Mesenchymal stem cell (in vitro differentiated cells and primary cell): Measurements from ENCODE around the gene GPRIN3.

Experiments
- DNase-seq: peaks from one replicate; pipeline ENCODE4 v3.0.0-alpha.2; 2013
- H2AFZ ChIP-seq: one replicate; pipeline ENCODE4 v1.6.1; 2013; ENCODE audit warnings: low read depth, mild to moderate bottlenecking, control low read depth, inconsistent platforms, low read length, moderate library complexity
- H2AK5ac ChIP-seq: 2 replicates; pipeline ENCODE4 v1.6.1; 2013; ENCODE audit warnings: low read length, moderate library complexity, mild to moderate bottlenecking, inconsistent platforms; ENCODE audit not compliant: severe bottlenecking
- H2BK120ac ChIP-seq: one replicate; pipeline ENCODE4 v1.6.1; 2013; ENCODE audit warnings: low read depth, mild to moderate bottlenecking, inconsistent platforms, low read length, moderate library complexity
- H2BK12ac ChIP-seq, 2 experiments: one replicate each; pipeline ENCODE4 v1.6.1; 2013; ENCODE audit warnings: inconsistent platforms in 2 of 2, low read length in 2 of 2, mild to moderate bottlenecking in 2 of 2, moderate library complexity in 2 of 2, control low read depth in 1 of 2
- H2BK15ac ChIP-seq: one replicate; pipeline ENCODE4 v1.6.1; 2013; ENCODE audit warnings: mild to moderate bottlenecking, low read depth, inconsistent platforms; ENCODE audit not compliant: poor library complexity, severe bottlenecking
- H2BK5ac ChIP-seq: 2 replicates; pipeline ENCODE4 v1.6.1; 2013; ENCODE audit warnings: low read depth, mild to moderate bottlenecking, low read length, control low read depth, inconsistent platforms; ENCODE audit not compliant: poor library complexity, severe bottlenecking
- H3K14ac ChIP-seq, 2 experiments: one replicate each; pipeline ENCODE4 v1.6.1; 2013; ENCODE audit warnings: inconsistent platforms in 2 of 2, low read length in 2 of 2, control low read depth in 1 of 2, mild to moderate bottlenecking in 1 of 2, moderate library complexity in 1 of 2
- H3K18ac ChIP-seq, 2 experiments: one replicate each; pipeline ENCODE4 v1.6.1; 2013; ENCODE audit warnings: inconsistent platforms in 2 of 2, low read length in 2 of 2, control low read depth in 1 of 2, low read depth in 1 of 2, mild to moderate bottlenecking in 1 of 2
- H3K23ac ChIP-seq, 2 experiments: one replicate each; pipeline ENCODE4 v1.6.1; 2013; ENCODE audit warnings: inconsistent platforms in 2 of 2, low read length in 2 of 2, mild to moderate bottlenecking in 2 of 2, moderate library complexity in 2 of 2, control low read depth in 1 of 2
- H3K27ac ChIP-seq: 2 replicates; pipeline ENCODE4 v1.5.1; 2013; ENCODE audit warnings: mild to moderate bottlenecking, moderate library complexity, low read length, control low read depth, inconsistent platforms; ENCODE audit not compliant: poor library complexity, severe bottlenecking
- H3K27me3 ChIP-seq, 2 experiments: 2 replicates each; pipeline versions ENCODE4 v1.6.1 to v1.7.0; 2013; ENCODE audit warnings: low read length in 2 of 2, mild to moderate bottlenecking in 2 of 2, moderate library complexity in 2 of 2, control low read depth in 1 of 2, inconsistent platforms in 1 of 2; ENCODE audit not compliant: control insufficient read depth in 1 of 2, insufficient read depth in 1 of 2
- H3K36me3 ChIP-seq, 2 experiments: 2 replicates each; pipeline versions ENCODE4 v1.6.1 to v1.7.0; 2013; ENCODE audit warnings: low read length in 2 of 2, control low read depth in 1 of 2, inconsistent platforms in 1 of 2, low read depth in 1 of 2, mild to moderate bottlenecking in 1 of 2; ENCODE audit not compliant: insufficient read depth in 2 of 2, control insufficient read depth in 1 of 2
- H3K4ac ChIP-seq, 2 experiments: one replicate each; pipeline ENCODE4 v1.6.1; 2013; ENCODE audit warnings: inconsistent platforms in 2 of 2, low read length in 2 of 2, mild to moderate bottlenecking in 2 of 2, moderate library complexity in 2 of 2, control low read depth in 1 of 2, low read depth in 1 of 2
- H3K4me1 ChIP-seq: 2 replicates; pipeline ENCODE4 v1.6.1; 2013; ENCODE audit warnings: low read depth, low read length, control low read depth; ENCODE audit not compliant: control insufficient read depth, insufficient read depth
- H3K4me2 ChIP-seq: 2 replicates; pipeline ENCODE4 v1.6.1; 2013; ENCODE audit warnings: low read length, mild to moderate bottlenecking, inconsistent platforms; ENCODE audit not compliant: poor library complexity, severe bottlenecking
- H3K4me3 ChIP-seq, 2 experiments: 2 replicates each; pipeline versions ENCODE4 v1.5.1 to v1.7.0; 2013; ENCODE audit warnings: low read length in 2 of 2, mild to moderate bottlenecking in 2 of 2, control low read depth in 1 of 2, low read depth in 1 of 2; ENCODE audit not compliant: insufficient read depth in 1 of 2
- H3K79me1 ChIP-seq: replicated peaks from 2 replicates; pipeline ENCODE4 v1.6.1; 2013; ENCODE audit warnings: mild to moderate bottlenecking, control low read depth, low read length, inconsistent platforms; ENCODE audit not compliant: poor library complexity, severe bottlenecking
- H3K9ac ChIP-seq: 2 replicates; pipeline ENCODE4 v1.7.0; 2013; ENCODE audit warnings: mild to moderate bottlenecking, low read length, moderate library complexity
- H3K9me3 ChIP-seq: 2 replicates; pipeline ENCODE4 v1.7.0; 2013; ENCODE audit warnings: mild to moderate bottlenecking, low read length; ENCODE audit not compliant: control insufficient read depth
- H4K8ac ChIP-seq: one replicate; pipeline ENCODE4 v1.6.1; 2013; ENCODE audit warnings: inconsistent platforms, mild to moderate bottlenecking, low read length, moderate library complexity
- H4K91ac ChIP-seq: one replicate; pipeline ENCODE4 v1.6.1; 2013; ENCODE audit warnings: mild to moderate bottlenecking, low read length, inconsistent platforms
- WGBS: methylation state at CpG from one replicate; pipeline ENCODE4 v1.1.7; 2013; ENCODE audit warnings: mixed read lengths; 5-methylcytosine and 5-hydroxymethylcytosine counted together

The GPRIN3 gene

DNA sequence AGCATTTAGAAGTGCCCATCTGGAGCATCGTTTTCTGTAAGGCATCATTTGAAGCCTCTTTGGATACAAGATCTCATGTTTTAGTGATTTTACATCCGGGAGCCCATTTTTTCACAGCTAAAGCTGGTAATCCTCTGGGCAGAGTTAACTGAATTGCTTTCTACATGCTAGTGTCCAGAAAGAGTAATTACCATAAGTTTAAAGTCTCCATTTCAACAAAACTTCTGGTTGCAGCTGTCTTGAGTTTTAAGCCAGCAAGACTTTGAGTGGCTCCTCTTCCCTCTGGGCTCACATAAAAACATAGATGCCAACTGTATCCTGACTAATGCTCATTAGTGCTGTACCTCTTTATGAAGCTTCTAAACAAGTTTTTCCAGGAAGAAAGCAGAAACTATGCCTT lies 65.4 kb downstream of the GPRIN3 start:
- Histone ChIP-seq H3K4me2 (no peak overlapping the region), H3K36me3 (no peaks in the 10 kb centered on the region), H3K9ac (no peak overlapping the region), H3K4me3 (no peak overlapping the region), H2BK120ac (no peak overlapping the region), H2BK15ac (no peak overlapping the region), H4K8ac (no peak overlapping the region), H3K4ac (no peak overlapping the region), H3K27me3 (no peaks in the 10 kb centered on the region), H3K18ac (no peak overlapping the region), H2BK12ac (no peak overlapping the region), H3K23ac (no peak overlapping the region), H4K91ac (no peak overlapping the region), H2AFZ (no peak overlapping the region), H3K4me1 (no peaks in the 10 kb centered on the region), H3K79me1 (no peaks in the 10 kb centered on the region), H3K9me3 (no peaks in the 10 kb centered on the region), H3K27ac (no peak overlapping the region), H2BK5ac (no peak overlapping the region), H2AK5ac (no peak overlapping the region), H3K14ac (no peak overlapping the region)
- WGBS, result 92% methylated on average over 2 of the region's 2 CpGs
- peak; percentile 4 for DNase-seq

- H2BK120ac ChIP-seq, result no peak overlapping the region
- H4K91ac ChIP-seq, result no peak overlapping the region
- no peak overlapping the region for H3K23ac ChIP-seq
- no peak overlapping the region for H3K9ac ChIP-seq
- H2AK5ac ChIP-seq, result no peak overlapping the region
- H4K8ac ChIP-seq, result no peak overlapping the region
- H2BK5ac ChIP-seq, result no peak overlapping the region
- H3K9me3 ChIP-seq, result no peaks in the 10 kb centered on the region
- no peak overlapping the region for H3K14ac ChIP-seq
- no peak overlapping the region for H2BK15ac ChIP-seq
- H3K4me2 ChIP-seq, result no peak overlapping the region
- no peaks in the 10 kb centered on the region for H3K79me1 ChIP-seq
- WGBS, result 100% methylated on average over 1 of the region's 3 CpGs
- H3K18ac ChIP-seq, result no peak overlapping the region
- no peak overlapping the region for H3K4ac ChIP-seq
- H3K27ac ChIP-seq, result no peak overlapping the region
- H3K4me3 ChIP-seq, result no peak overlapping the region
- no peaks in the 10 kb centered on the region for H3K36me3 ChIP-seq
- DNase-seq, result no peak
- H2BK12ac ChIP-seq, result no peak overlapping the region
- no peaks in the 10 kb centered on the region for H3K4me1 ChIP-seq
- no peak overlapping the region for H2AFZ ChIP-seq
- peaks cover 0 to 4% of the 10 kb centered on the region in 2 experiments for H3K27me3 ChIP-seq
These were observed 77.3 kb downstream of the GPRIN3 start for GRCh38 chr4:89230271-89230670.

DNA sequence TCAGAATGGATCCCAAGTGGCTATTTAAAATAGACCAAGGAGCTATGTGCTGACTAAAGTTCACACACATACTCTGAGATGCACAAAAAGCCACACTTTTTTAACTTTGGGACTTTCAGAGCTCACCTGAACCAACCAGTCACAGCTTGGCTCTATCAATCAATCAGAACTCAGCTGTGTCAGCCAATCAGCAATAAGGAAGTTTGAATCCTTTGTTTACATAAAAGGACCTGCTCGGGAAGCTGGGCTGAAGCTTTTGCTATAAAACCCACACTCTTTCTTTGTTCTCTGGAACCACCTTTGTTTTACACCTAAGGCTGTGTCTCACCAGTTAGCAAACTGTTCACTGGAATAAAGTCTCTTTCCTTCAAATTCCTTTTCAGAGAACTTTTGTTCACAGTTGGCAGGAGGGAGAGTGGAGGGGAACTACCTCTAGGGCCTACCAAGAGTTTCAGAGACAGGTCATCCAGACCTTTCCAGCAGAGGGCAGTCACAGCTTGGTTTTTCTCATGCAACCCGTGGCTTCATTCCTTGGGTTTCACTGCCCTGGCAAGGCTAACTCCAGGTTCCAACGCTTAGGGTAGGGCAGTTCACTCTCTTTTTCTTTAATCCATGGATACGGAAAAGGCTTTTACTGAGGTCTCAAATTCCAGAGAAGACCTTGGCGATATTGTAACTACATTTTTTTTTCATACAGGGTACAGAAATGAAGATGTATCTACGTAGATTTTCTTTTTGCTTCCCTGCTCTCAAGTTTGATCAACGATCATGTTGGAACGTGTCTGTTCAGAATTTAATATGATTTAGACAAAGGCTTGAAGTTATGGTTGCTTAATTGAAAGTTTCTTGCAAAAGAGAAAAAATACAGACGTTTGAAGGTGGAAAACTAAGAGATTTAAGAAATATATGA lies 80.7 kb downstream of the GPRIN3 start:
- Histone ChIP-seq H3K4me3 (peak overlapping the region in 1 of 2 experiments; percentile 34), H3K36me3 (no peaks in the 10 kb centered on the region), H3K4ac (no peak overlapping the region), H2BK5ac (no peak overlapping the region), H3K23ac (no peak overlapping the region), H3K4me1 (no peaks in the 10 kb centered on the region), H3K18ac (no peak overlapping the region), H3K27ac (no peak overlapping the region), H4K8ac (no peak overlapping the region), H3K9me3 (no peaks in the 10 kb centered on the region), H3K9ac (peak overlapping the region; percentile 74), H2AK5ac (no peak overlapping the region), H3K4me2 (no peak overlapping the region), H2BK12ac (no peak overlapping the region), H3K14ac (no peak overlapping the region), H3K79me1 (no peaks in the 10 kb centered on the region), H3K27me3 (no peaks in the 10 kb centered on the region), H2AFZ (no peak overlapping the region), H4K91ac (no peak overlapping the region), H2BK15ac (no peak overlapping the region), H2BK120ac (no peak overlapping the region)
- 52% methylated on average over 7 of the region's 9 CpGs for WGBS
- peak; percentile 81 for DNase-seq

DNA sequence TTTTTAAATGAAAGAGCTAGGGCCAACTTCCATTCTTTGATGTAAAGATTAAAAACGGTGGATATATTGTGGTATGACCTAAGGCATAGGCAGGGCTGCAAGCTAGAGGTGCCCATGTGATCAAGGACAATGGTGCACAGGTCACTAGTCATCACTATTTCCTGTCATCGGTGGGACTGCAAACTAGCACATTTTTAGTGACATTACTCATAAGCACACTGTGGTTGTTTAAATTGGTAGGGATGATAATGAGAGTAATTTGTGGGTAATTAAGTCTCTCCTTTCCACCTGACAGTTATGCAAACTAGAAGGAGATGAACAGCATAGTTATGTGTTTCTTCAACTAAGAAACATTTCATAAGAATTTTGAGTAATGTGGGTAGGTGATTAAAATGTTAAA lies 85.4 kb downstream of the GPRIN3 start:
- Histone ChIP-seq H3K36me3 (no peaks in the 10 kb centered on the region), H2AK5ac (no peak overlapping the region), H3K4me2 (no peak overlapping the region), H3K9me3 (no peaks in the 10 kb centered on the region), H4K8ac (no peak overlapping the region), H2AFZ (no peak overlapping the region), H3K4me3 (no peak overlapping the region), H3K4me1 (no peaks in the 10 kb centered on the region), H3K14ac (no peak overlapping the region), H3K23ac (no peak overlapping the region), H2BK15ac (no peak overlapping the region), H3K9ac (no peak overlapping the region), H2BK5ac (no peak overlapping the region), H3K18ac (no peak overlapping the region), H4K91ac (no peak overlapping the region), H3K27ac (no peak overlapping the region), H3K79me1 (no peaks in the 10 kb centered on the region), H3K4ac (no peak overlapping the region), H2BK12ac (no peak overlapping the region), H2BK120ac (no peak overlapping the region), H3K27me3 (peaks cover 0 to 19% of the 10 kb centered on the region in 2 experiments)
- DNase-seq, result no peak
- WGBS, result 86% methylated on average over 1 of the region's 2 CpGs
